HG03521 (cell line): ENCODE data around the gene MRPL24.
"Not testable (repeated sequence)": the region's sequence is repeated elsewhere in the genome, so short reads cannot be mapped to it uniquely, and the experiment has no call there.

Source experiments
- ATAC-seq: cut with Tn5 transposase; IDR thresholded peaks from one replicate; pipeline ENCODE4 v1.9.1; 2021; ENCODE audit warnings: mild to moderate bottlenecking, moderate library complexity; ENCODE audit not compliant: unreplicated experiment

MRPL24 gene

DNA sequence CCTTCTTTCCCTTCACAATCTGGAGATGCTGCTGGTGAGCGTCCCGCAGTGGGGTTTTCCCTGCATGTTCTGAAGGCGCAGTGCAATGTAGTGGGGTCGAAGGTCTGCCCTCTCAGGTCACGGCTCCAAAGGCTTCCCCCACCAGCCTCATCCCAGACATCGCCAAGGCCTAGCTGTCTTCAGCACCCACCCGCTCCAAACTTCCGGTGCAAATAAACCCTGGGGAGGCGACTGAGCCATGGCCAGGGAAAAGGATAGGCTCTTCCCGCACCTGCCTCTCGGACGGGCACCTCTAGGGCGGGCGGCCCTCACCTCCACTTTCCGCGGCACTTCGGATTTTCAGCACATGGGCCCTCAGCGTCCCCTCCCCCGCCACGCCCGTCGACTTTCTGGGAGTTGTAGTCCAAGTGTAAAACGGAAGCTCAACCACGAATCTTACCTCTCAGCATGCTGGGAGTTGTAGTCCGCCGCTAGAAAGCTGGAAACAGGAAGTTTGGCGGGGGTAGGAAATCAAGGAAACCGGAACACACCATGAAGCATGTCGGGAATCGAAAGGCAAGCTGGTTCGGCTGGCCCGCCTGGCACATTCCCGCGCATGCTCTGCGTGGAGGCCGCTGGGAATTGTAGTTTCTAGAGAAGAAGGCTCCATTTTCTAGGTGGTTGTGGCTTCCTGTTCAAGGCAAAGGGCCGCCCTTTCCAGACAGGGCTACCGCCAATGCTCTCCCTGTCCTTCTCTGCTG is at the start of gene MRPL24:
TSS of gene MRPL24 (minus strand) at position 348 of the 740 bp plus-strand sequence. CDS start 2,384 bp downstream, outside the sequence.
- peak; percentile 85 for ATAC-seq

DNA sequence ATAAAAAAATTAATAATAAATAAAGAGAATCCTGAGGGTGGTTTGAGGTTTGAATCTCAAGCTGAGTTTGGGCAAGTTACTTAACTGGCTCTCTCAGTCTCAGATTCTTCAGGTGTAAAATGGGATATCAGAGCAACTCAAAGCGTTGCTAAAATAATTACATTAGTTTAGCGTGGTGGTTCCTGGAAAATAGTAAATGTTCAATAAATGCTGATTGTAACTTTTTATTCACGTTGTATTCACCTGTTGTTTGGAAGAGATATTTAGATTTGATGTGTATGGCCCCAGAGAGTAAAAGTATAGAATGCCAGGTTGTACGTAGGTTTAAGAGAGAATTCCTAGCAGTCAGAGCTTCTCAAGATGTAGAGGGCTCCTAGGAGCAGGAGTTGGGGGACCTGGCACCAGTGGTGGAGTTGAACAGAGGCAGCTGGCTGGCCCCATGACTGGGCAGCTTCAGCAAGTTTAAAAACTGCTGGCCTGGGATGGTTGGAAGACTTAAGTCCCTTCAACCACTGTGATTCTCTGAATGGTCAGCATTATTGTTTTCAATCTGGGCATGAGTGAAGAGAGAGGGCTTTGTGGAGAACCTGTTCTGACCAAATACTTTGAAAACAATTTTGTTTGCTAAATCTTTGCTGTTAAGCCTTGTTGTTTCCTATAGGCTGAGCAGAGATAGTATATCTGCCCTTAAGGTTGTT is 48.9 kb upstream of the MRPL24 start:
- no peak for ATAC-seq

DNA sequence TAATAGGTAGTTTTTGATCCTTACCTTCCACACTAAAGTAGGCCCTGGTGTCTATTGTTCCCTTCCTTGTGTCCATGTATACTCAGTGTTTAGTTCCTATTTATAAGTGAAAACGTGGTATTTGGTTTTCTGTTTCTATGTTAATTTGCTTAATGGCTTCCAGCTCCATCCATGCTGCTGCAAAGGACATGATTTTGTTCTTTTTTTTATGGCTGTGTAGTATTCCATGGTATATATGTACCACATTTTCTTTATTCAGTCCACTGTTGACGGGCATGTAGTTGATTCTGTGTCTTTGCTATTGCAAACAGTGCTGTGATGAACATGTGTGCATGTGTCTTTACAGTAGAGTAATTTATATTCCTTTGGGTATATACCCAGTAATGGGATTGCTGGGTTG is 47.2 kb upstream of the MRPL24 start:
- no peak for ATAC-seq

DNA sequence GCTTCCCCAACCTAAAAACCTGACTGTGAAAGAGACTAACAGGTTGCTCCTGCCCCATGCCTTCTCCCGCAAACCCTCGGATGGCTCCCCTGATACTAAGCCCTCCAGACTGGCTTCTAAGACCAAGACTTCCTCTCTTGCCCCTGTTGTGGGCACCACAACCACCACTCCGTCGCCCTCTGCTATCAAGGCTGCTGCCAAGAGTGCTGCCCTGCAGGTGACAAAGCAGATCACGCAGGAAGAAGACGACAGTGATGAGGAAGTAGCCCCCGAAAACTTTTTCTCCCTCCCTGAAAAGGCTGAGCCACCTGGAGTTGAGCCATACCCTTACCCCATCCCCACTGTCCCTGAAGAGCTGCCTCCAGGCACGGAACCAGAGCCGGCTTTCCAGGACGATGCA is 45.8 kb upstream of the MRPL24 start:
- ATAC-seq, result no peak

DNA sequence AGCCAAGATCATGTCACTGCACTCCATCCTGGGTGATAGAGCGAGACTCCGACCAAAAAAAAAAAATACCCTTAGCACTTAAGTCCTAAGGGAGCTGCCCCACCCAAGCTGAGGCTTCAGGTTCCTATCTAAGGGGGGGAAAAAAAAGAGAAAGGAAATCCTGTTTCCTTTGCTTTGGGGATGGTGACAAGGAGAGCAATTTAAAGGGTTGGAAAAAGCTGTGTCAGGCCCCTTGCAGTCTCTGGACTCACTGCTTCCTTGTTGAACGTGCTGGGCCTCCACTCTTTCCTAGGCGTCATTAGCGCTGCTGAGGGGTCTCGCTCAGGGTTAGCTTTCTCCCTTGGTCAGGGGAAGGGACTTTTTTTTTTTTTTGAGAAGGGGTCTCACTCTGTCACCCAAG is 44.6 kb upstream of the MRPL24 start:
- ATAC-seq, result no peak

DNA sequence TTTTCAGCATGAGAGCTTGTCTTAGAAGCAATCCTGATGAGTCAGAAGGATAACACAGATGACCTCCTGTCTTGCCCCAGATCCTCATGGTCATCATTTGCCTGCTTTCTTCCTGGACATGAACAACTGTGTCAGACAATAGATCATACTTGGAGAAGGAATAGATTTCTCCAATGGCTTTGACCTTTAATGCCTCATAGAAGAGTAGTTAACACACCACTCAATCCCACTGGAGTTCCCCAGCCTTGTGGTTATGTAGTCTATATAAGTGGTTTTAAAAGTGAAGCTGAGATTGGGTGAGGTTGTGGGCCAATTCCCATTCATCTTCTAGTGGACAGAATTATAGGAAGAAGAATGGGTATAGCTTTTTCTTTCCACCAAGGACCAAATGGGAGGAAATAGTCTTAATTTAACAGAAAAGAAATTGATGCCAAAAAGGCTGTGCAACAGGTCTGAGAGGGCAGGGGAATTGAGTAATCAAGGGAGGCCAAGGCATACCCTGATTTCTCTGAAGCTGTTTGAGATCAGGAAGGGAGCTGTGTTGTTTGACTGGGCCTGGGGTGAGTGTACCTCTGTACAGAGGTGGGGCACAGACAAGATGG is 40.8 kb upstream of the MRPL24 start:
- no peak for ATAC-seq

DNA sequence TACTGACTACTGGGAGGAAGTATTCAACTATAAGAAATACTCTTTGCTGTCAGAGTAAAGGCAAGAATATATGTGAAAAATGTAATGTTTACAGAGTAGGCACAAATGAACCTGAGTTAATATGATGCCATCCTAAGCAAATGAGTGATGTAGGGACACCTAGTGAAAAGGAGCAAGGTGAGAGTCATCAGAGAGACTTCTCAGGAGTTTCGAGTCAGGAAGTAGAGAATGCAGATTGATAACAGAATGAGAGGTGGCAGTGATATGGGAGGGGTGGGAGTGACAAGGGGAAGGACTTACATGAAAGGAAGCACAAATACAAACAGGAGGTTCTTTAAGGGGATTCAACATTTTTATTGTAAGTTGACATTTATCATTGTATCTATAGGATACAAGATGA is 36.7 kb upstream of the MRPL24 start:
- no peak for ATAC-seq

DNA sequence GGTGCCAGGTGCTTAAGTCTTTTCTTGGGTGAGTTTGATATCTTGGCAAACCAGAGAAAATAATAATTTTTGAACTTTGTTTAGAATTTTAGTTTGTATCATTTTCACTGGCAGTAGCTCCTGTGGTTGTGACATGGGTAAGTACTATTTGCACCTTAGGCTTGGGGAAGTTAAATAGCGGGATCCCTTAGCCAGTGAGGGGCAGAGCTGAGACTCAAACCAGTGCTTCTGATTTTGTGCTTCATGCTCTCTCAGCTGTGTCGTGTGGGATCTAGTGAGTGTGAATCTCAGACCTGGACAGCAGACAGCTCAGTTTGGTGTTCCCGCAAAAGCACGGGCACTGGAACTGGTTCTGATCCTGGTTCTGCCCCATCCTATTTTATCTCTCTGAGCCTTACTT is 36.1 kb upstream of the MRPL24 start:
- no peak for ATAC-seq

DNA sequence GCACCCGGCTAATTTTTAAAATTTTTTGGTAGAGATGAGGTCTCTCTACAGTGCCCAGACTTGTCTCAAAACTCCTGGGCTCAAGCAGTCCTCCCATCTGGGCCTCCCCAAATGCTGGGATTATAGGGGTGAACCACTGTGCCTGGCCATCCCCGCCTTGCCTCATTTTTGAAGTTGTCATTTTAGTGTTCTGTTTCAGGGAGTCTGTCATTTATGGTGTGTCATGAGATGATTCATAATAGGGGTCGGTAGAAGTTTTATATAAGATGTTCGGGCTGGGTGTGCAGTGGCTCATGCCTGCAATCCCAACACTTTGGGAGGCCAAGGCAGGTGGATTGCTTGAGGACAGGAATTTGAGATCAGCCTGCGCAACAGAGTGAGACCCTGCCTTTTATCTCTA is 34.9 kb upstream of the MRPL24 start:
- no peak for ATAC-seq

DNA sequence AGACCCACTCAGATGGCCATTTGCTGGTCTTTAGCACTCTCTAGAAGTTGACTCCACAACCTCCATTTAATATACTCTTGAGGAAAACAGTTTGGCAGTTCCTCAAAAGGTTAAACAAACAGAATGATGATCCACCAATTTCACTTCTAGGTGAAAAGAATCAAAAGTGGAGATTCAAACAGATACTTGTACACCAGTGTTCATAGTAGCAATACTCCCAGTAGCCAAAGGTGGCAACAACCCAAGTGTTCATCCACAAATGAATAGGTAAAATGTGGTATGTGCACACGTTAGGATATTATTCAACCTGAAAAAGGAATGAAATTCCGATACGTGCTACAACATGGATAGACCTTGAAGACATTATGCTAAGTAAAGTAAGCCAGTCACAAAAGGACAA is 32.7 kb upstream of the MRPL24 start:
- no peak for ATAC-seq

DNA sequence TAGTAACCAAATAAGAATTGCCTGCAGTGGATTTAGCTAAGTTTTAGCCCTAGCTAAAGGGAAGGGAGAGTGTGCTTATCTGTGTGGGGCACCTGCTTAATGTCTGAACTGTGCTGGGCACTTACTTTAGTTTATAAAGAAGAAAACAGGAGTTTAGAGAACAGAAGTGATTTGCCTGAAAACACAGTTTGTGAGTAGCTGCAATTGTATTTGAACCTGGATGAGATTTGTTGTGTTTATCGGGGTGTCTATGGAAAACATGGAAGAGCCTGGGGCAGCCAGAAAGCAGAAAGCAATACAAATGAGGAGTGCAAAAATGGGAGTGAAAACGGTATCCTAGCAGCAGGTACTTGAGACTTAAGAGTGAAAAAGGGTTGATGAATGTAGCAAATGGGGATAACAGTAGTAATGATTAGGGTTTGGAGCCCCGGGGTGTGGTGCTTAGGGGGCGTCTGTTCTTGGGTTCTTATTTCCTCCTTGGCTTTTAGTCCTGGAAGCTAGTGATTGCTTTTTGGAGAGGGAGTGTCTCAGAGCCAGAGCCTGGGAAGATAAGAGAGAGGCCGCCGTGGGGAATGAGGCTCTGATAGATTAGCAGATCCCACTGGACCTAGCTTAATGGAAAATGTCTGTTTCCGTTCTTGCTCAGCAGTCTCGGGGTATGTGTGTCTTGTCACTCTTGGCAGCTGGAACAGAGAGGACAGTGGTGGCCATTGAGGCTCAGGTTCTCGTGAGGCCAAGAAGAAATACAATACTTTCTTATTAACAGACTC is 32.0 kb upstream of the MRPL24 start:
- ATAC-seq, result no peak

DNA sequence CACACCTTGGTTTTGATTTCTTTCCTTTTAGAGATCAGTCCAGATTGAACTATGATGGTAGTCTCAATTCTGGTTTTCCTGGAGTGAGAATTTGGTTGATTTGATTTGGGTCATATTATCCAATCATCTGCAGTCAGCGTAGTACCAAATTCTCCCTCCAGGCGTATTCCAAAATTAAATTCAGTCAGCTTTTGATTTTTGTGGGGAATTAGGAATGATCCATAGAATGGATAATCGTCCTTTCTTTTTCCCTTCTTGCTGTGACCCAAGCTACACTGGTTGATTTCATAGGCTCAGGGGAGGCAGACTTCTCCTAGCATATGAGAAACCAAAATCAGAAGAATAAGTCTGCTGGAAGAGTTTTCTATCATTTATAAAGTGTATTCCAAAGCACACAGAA is 31.3 kb upstream of the MRPL24 start:
- ATAC-seq, result no peak

DNA sequence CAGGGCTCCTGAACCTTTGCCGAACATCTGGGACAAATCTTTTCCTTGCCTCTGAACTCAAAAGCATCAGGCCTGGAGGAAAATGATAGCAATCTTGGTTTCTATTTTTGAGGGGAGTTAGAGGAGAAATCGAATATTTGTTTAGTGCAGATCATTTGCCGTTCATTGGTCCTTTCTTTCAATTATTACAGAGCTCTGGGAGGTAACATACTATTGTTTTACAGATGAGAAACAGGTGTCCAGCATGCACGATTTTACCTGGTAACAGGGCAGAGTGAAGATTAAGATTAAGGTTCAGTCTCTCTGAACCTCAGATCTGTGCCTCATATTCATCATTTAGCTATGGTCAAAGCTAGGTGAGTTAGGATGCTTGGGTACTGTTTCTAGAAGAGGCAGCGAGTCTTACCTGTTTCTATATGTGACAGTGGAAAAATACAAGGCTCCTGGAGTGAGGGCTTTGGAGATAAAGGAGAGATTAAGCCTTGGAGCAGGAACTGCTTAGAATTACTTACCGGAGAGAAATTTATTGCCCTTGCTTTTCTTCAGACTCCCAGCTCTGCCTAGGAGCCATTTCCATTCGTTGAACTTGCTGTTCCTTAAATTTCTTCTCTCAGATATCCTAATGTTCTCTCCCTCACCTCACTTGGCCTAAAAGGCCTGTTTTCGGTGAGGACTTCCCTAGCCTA is 27.9 kb upstream of the MRPL24 start:
- no peak for ATAC-seq

DNA sequence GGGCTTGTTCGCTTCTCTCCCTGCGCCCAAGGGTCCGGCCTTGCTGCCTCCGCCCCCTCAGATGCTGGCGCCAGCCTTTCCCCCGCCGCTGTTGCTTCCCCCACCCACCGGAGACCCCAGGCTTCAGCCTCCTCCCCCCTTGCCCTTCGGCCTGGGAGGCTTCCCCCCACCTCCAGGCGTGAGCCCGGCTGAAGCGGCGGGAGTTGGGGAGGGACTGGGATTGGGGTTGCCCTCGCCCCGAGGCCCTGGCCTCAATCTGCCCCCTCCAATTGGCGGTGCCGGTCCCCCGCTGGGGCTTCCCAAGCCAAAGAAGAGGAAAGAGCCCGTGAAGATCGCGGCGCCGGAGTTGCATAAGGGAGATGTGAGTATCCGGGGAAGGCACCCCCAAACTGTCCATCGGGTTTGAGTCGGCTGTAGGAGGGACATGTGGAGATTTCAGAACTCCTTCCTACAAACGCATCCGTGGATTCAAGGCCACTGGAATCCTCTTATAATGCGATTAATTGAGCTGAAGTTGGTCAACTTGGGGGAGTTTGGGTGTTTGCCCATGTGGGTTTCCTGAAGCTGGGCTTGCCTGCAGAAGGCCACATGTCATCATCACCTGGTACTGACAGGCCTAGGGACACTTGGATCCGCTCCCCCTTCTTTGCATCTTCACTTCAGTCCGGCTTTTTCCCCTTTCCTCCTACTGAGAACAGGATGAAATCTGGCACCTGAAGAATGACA is 27.2 kb upstream of the MRPL24 start:
- ATAC-seq, result no peak

DNA sequence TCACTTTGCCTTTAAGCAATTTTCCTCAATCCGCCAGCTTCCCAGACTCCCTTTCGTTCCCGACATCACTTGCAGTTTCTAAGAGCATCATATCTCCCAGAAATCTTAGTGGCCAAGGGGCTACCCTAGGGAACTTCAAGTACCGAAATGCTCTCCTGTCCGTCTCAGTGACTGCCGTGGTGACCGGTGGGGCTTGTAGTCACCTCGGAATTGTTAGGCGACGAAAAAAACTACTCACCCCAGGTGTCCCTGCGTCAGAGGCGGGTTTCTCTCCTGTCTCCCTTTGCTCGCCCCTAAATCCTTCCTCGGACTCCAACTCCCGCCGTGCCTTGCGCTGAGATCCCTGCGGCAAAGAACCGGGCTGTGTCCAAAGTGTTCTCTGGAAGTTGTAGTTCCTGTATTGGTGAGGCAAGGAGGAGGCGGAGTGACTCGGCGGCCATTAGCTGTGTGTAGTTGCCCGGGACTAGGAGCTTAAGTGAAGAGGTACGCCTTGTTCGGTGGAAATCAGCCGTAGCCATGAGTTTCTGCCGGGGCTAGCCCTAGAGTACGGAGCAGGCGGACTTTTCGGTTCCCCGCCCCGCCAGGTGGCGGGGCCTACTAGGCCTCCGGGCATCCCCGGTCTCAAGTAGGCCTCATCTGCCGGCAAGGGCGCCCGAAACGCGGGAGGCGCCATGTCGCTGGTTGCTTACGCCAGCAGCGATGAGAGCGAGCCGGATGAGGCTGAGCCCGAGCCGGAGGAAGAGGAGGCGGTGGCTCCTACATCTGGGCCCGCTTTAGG is 26.4 kb upstream of the MRPL24 start, which contains the start of gene PRCC:
TSS of gene PRCC (plus strand) at position 435 of the 778 bp plus-strand sequence. CDS start at position 672, 237 bp downstream.
- ATAC-seq, result peak; percentile 95

DNA sequence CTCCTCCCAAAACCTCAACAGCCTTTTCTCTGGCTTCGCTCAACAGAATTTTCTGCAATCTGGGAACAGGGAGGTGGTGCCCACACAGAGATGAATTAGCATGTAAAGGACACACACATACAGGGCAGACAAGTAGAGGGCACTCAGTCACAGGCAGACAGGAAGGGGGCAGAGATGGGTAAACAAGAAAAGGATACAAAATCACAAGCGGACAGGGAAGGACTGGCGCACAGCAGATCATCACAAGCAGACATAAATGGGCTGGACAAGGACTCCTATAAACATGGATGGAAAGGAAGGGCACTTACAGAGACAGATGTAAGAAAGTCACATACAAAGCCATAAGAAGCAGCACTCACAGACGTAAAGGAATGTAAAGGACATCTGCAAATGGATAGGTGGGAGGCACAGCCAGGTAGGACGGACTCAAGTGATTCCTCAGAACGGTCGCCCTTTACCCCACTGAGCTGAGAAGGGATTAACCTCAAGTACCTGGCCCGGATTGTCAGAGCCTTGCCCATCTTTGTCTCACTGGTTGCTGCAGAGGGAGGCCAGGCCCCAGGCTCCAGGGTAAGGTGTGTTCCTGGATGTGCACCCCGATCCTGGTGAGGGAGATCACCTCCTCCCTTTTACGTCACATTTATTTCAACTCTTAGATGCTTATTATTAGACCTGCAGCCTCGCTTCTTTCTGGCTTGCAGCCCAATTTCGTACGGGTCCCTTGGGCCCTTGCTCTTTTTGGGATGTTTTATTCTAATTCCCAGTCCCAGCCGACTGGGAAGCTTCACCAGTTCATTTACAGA is 25.6 kb upstream of the MRPL24 start:
- peak; percentile 5 for ATAC-seq

DNA sequence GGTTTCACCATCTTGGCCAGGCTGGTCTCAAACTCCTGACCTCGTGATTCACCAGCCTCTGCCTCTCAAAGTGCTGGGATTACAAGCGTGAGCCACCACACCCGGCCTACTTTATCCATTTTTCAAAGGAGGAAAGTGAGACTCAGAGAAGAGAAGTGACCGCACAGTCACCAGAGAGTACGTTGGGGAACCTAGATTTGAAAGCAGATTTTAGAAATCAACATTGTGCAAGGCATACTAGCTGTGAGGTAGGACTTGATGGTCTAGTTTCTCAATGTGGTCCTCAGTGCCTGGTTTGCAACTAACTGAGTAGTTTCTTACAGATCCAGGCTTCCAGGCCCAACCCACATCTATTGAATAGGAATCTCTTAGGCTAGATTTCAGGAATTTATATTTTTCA is 24.8 kb upstream of the MRPL24 start:
- ATAC-seq, result no peak

DNA sequence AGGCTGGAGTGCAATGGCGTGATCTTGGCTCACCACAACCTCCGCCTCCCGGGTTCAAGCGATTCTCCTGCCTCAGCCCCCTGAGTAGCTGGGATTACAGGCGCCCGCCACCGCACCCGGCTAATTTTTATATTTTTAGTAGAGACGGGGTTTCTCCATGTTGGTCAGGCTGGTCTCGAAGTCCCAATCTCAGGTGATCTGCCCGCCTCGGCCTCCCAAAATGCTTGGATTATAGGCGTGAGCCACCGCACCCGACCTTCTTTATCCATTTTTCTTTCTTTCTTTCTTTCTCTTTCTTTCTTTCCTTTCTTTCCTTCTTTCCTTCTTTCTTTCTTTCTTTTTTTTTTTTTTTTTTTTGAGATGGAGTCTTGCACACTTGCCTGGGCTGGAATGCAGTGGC is 24.2 kb upstream of the MRPL24 start:
- ATAC-seq, result not testable (repeated sequence)

DNA sequence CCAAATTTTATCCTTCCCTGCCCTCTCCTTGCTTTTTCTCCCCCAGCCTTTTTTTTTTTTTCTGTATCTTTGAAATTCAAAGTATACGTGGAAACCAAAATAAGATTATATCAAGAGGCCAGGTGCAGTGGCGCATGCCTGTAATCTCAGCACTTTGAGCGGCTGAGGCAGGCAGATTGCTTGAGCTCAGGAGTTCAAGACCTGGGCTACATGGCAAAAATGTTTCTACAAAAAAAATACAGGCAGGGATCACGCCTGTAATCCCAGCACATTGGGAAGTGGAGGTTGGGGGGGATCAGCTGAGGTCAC is 19.9 kb upstream of the MRPL24 start:
- no peak for ATAC-seq
